HG02588 (cell line): ENCODE data around the gene ARMC5.
"Not testable (repeated sequence)": the region's sequence is repeated elsewhere in the genome, so short reads cannot be mapped to it uniquely, and the experiment has no call there.

Experiments used
- ATAC-seq: cut with Tn5 transposase; IDR thresholded peaks from one replicate; pipeline ENCODE4 v1.9.1; 2021; ENCODE audit warnings: mild to moderate bottlenecking, moderate library complexity; ENCODE audit not compliant: unreplicated experiment

Gene ARMC5, protein sequence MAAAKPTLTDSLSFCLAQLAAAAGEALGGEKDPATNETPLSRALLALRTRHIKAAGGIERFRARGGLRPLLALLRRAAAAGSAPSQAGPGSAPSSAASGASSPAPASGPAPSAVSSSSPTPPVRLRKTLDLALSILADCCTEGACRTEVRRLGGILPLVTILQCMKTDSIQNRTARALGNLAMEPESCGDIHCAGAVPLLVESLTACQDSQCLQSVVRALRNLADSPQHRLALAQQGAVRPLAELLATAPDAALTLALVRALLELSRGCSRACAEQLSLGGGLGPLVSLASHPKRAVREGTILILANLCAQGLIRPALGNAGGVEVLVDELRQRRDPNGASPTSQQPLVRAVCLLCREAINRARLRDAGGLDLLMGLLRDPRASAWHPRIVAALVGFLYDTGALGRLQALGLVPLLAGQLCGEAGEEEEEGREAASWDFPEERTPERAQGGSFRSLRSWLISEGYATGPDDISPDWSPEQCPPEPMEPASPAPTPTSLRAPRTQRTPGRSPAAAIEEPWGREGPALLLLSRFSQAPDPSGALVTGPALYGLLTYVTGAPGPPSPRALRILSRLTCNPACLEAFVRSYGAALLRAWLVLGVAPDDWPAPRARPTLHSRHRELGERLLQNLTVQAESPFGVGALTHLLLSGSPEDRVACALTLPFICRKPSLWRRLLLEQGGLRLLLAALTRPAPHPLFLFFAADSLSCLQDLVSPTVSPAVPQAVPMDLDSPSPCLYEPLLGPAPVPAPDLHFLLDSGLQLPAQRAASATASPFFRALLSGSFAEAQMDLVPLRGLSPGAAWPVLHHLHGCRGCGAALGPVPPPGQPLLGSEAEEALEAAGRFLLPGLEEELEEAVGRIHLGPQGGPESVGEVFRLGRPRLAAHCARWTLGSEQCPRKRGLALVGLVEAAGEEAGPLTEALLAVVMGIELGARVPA

DNA sequence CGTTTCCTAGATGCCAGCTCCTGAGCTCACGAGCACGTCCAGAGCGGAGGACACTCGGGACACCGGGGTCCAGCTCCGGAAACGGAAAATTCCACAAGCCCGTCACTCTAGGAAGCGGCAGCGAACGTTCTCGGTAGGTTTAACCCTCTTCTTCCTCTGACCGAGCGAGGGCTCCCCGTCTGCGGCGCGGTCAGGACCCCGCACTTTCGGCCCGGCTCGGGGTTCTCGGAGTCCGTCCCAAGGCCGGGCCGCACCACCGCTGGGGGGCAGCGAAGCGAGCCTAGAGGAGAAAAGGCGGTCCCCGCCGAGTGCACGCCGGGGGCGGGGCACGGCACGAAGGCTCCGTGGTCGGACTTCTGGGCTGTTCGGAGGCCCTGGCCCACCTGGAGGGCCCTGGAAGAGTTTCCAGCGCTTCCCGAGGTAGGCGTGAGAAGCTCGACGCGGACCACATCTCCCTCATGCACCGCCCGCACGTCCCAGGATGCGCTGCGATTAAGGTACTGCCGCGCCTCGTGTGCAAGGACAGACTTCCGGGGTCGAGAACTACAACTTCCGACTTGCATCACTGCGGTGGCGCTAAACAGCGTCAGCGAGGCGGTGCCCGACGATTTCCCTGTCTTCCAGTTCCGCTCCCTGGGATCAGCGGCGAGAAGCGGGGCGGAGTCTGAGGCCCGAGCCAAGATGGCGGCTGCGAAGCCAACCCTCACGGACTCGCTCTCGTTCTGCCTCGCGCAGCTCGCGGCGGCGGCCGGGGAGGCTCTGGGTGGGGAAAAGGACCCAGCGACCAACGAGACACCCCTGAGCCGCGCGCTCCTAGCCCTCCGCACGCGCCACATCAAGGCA, at the start of gene ARMC5:
Gene ARMC5, plus strand, starts transcription at position 658 of the 843 bp plus-strand sequence. Its CDS starts 24 bp downstream, at position 682.
- ATAC-seq: peak; percentile 70

DNA sequence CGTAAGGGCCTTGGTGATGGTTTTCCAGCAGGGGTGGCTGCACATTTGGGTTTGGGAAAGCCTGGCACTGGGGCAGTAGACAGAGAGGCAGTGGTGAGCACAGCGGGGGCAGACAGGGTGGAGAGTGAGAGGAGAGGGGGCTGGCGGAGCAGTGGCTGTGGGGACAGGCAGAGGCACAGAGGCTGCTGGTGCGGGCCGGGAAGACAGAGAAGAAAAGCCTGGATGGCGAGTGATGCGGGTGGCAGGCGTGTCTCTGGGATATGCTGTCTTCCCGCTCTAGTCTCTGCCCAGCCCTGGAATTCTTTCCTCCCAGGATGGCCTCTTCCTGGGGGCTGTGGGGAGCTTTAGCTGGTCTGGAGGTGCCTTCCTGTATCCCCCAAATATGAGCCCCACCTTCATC, 49.2 kb upstream of the ARMC5 start:
- no peak for ATAC-seq

DNA sequence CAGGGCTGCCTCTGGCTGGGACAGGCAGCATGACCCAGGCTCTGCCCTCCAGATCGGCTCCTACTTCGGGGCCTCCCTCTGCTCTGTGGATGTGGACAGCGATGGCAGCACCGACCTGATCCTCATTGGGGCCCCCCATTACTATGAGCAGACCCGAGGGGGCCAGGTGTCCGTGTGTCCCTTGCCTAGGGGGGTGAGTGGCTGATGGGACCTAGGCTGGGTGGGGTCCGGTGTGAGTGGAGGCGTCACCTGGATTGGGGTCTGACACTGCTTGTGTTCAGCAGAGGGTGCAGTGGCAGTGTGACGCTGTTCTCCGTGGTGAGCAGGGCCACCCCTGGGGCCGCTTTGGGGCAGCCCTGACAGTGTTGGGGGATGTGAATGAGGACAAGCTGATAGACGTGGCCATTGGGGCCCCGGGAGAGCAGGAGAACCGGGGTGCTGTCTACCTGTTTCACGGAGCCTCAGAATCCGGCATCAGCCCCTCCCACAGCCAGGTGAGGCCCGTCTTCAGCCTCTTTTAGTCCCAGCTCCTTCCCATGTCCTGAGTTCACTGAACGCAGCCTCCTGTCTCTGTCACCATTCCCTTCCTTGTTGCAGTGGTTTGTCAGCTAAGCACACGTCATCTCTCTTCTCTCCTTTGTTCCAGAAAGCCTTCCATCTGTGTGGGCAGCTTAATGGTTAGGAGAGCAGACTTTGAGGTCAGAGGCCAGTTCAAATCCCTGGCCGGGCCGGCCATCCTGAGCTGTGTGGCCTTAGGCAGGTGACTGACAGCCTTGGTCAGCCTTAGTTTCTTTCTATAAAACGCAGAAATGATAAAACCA, 48.1 kb upstream of the ARMC5 start:
- no peak for ATAC-seq

DNA sequence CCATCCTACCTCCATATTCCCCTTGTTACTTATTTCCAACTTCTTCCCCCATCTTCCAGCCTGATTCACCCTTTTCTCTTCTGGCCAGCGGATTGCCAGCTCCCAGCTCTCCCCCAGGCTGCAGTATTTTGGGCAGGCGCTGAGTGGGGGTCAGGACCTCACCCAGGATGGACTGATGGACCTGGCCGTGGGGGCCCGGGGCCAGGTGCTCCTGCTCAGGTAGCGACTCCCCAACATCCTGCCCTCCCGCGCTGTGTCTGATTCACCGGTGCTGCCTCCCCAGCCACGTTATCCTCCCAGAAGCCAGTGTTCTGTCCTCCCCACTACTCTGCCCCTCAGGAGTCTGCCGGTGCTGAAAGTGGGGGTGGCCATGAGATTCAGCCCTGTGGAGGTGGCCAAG, 46.6 kb upstream of the ARMC5 start:
- ATAC-seq: no peak

DNA sequence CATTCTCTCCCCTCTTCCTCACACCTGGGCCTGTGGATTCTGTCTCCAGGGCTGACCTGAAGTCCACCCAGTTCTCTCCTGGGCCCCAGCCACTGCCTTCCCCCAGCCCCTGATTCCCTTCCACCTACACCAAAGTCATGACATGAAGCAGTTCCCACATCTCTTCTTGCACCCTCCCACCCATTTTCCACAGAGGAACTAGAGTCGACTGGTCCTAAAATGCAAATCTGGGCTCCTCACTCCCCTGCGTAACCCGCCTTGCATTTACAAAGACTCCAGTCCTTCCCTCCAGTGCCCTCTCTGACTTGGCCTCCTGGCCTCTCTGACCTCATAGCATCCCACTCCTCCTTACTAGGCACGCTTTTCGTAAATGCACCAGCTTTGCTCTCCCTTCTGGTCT, 45.9 kb upstream of the ARMC5 start:
- ATAC-seq: no peak

DNA sequence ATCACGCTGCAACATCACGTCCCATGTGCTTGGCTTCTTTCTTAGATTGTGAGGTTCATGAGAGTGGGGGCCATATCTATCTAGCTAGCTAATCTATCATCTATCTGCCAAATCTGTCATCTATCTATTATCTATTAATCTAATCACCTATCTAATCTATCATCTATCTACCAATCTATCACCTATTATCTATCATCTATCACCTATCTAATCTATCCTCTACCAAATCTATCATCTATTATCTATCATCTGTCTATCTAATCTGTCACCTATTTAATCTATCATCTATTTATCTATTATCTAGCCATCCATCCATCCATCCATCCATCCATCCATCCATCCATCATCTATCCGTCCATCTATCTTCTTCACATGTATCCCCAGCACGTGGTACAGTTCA, 45.4 kb upstream of the ARMC5 start:
- no peak for ATAC-seq

DNA sequence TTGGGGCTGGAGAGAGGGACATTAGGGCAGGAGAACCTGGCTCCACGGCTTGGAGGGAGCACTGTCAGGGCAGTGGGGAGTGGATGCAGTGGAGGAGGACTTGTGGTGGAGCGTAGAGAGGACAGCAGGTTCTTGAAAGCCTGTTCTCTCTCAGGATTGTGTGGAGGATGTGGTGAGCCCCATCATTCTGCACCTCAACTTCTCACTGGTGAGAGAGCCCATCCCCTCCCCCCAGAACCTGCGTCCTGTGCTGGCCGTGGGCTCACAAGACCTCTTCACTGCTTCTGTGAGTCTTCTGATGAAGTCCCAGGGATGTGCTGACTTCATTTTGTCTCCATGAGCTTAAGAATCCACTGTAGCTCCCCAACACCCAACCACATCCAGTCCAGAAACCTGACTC, 44.6 kb upstream of the ARMC5 start:
- ATAC-seq: no peak

DNA sequence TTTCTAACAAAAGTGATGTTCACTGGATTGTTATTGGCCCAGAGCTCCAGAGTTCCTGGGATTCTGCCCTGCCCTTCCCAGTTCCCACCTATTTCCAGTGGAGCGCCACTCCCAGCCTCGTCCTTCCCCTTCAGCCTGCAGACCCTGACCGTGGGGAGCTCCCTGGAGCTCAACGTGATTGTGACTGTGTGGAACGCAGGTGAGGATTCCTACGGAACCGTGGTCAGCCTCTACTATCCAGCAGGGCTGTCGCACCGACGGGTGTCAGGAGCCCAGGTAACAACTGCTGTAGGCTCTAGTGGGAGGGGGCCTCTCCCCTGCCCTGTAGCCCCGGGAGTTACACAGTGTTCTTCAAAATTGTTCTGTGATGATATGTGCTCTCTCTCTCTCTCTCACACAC, 42.9 kb upstream of the ARMC5 start:
- ATAC-seq: no peak

DNA sequence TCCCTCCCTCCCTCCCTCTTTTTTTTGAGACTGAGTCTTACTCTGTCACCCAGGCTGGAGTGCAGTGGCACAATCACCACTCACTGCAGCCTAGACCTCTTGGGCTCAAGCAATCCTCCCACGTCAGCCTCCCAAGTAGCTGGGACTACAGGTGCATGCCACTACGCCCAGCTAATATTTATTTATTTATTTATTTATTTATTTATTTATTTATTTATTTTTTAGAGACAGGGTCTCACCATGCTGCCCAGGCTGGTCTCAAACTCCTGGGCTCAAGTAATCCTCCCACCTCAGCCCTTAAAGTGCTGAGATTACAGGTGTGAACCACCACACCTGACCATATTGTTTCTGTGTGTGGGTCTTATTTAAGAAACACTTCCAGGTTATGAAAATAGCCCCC, 42.3 kb upstream of the ARMC5 start:
- ATAC-seq: not testable (repeated sequence)

DNA sequence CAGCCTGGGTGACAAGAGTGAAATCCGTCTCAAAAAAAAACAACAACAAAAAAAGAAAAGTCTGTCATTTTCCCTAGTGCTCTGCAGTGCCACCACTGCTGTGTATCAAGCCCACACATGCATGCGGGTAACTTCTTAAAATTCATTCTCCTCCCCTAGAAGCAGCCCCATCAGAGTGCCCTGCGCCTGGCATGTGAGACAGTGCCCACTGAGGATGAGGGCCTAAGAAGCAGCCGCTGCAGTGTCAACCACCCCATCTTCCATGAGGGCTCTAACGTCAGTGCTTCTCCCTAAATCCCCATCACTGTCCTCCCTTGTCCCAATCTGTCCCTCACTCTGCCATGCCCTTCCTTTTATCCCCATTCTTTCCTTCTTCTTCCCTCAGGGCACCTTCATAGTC, 41.4 kb upstream of the ARMC5 start:
- ATAC-seq: no peak

DNA sequence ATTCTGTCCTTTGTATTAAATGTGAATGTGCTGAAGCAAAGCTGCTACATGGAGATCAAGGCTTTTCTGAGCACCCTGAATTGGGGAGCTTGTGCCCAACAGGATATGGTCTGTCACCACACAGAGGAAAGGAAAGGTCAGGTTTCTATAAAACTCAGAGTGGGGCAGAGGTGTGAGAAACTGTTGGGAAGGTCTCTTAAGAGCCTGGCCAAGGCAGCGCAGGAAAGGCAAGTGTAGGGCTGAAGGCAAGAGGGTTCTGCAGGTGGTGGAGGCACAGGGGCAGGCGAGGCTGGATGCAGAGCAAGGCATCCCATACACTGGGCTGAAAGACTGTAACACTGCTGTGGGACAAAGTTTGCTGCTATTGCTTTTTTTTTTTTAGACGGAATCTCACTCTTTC, 39.3 kb upstream of the ARMC5 start:
- no peak for ATAC-seq

DNA sequence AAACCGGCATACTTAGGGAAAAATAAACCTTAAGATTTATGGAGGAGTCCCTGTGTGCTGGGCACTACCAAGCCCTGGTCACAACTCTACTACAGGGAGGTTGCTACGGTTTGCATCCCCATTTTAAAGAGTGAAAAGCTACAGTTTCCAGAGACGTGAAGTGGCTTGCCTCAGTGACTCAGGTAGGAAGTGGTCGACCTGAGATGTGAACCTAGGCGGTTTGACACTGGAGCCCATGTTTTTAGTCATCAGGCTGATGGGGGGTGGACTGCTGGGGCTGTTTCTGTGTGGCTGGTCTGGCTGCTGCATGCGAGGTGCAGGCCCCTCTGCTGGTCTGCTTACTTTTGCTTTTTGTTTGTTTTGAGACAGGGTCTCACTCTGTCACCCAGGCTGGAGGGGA, 37.7 kb upstream of the ARMC5 start:
- ATAC-seq: no peak

DNA sequence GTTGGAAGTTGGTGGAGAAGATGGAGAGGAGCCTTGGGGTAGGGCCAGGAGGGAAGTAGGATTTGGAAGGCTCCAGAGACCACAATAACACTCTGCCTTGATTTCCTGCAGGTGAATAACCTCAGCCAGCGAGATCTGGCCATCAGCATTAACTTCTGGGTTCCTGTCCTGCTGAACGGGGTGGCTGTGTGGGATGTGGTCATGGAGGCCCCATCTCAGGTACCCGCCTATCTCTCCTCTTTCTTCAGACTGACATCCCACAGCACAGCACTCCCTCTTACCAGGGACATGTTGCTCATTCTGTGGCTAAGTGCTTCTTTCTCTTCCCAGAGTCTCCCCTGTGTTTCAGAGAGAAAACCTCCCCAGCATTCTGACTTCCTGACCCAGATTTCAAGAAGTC, 36.1 kb upstream of the ARMC5 start:
- no peak for ATAC-seq

DNA sequence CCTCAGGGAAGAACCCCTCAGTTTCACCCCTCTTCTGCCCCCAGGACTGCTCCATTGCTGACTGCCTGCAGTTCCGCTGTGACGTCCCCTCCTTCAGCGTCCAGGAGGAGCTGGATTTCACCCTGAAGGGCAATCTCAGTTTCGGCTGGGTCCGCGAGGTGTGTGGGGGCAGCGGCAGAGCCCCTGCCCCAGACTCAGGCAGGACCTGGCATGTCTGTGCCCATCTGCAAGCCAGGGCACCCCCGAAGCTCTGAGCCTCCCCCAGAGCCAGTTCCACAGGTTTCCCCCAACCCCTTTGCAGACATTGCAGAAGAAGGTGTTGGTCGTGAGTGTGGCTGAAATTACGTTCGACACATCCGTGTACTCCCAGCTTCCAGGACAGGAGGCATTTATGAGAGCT, 35.5 kb upstream of the ARMC5 start:
- no peak for ATAC-seq

DNA sequence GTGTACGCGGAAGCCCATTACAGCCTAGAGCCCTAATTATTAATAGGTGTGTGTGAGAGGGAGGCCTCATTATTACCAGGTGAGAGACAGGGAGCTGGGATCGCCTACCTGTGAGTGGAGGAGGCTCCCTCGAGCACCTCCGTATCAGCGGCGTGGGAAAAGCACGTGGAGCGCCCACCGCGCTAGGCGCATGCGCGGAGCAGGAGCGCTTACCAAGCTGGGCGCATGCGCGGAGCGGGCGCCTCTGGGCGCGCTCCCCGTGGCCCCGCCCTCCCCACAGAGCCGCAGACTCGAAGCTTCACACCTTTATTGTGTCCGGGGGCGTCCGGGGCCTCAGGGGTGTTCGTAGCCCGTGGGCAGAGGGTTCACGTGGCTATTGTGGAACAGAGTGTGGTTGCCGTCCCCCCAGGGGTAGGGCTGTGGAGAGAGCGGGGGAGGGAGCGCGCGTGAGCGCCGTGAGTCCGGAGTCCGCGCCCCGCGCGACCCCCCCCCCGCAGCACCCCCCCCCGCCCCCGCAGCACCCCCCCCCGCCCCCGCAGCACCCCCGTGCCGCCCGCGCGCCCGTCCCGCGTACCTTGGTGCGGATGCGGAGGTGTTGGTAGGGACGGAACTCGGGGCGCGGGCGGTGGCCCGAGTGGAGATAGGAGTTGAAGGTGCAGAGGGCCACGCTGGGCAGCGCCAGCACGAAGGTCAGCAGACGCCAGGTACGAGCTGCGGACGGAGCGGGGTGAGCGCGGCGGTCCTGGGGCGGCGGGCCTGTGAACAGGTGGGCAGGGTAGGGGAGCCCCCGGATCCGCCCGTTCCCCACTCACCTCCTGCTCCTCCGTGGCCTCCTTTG, 31.6 kb upstream of the ARMC5 start:
- ATAC-seq: no peak

DNA sequence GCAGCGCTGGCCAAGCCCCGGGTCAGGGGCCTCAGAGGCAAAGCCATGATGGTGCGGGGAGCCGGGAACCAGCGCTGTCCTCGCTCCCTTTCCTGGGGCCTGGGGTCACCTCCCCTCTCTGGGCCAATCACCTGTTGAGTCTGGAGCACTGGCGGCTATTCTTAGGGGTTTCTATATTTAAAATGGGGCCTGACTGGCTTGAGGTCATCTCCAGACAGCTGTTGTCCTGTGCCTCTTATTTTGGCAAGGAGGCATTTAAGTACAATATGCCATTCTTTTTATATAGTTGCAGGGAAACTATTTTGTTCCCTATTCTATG, 31.1 kb upstream of the ARMC5 start, which contains the start of gene COX6A2:
Gene COX6A2, minus strand, starts transcription at position 82 of the 319 bp plus-strand sequence. Its CDS starts 35 bp downstream, at position 47.
- ATAC-seq: no peak

DNA sequence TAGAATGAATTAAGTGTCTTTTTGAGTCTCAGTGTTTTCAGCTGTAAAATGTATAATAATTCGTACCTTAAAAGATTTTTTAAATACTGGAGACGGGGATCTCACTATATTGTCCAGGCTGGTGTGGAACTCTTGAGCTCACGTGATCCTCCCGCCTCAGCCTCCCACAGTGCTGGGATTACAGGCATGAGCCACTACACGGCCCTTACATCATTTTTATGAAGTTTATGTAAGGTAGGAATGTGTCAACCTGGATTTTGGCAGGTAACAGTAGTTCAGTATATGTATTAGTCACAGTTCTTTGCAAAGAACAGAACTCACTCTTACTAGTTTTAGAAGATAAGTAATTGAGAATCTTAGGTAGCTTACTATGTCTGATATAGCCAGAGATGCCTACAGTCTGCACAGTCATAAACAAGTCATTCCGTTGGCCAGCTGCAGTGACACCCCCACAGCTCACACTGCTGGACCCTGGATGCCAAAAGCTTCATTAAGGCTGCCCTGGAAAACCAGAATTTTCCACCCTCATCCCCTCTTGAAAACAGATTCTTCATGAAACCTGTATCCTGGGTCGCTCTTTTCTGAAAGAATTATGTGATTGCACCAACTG, 30.6 kb upstream of the ARMC5 start:
- ATAC-seq: no peak

DNA sequence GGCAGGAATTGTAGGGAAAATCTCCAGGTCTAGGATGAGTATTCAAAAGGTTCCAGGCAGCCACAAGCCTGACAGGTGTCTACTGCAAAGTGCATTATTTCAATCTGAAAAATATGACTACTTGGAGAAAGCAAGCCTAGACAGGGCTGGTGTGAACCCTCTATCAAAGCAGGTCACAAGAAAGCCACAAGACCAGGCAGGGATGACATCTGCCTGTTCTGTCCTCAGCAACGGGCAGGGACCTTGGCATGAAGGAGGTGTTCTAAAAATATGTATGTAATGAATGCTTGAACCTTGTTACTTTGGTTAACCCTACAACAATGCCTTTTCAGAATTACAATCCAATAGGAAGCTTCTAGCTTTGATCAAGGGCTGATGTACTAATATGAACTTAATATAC, 30.0 kb upstream of the ARMC5 start:
- no peak for ATAC-seq

DNA sequence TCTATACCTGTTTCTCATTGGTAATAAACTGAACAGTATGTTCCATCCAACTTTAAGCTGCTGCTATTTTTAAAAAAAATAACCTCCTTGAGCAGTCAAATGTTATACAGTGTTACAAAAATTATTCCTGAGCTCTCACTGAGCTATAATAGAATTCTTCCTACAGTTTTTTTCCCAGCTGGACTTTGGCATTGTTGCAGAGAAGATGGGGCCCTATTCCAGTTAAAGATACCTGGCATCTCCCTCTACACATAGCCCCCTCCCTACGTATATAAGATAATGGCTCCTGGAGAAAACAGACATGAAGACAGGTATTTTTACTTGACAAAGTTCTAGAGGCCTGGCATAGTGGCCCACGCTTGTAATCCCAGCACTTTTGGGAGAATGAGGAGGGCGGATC, 29.5 kb upstream of the ARMC5 start:
- ATAC-seq: no peak
